GM18907 (cell line): ENCODE results near the gene ZNF423.
"Not testable (repeated sequence)": the region's sequence is repeated elsewhere in the genome, so short reads cannot be mapped to it uniquely, and the experiment has no call there.

Experiments used
- ATAC-seq: cut with Tn5 transposase; IDR thresholded peaks from one replicate; pipeline ENCODE4 v1.9.1; 2021; ENCODE audit warnings: mild to moderate bottlenecking, moderate library complexity; ENCODE audit not compliant: unreplicated experiment

Gene ZNF423

GRCh38 chr16:49699841-49700175 lies 156.1 kb downstream of the ZNF423 start:
- ATAC-seq = no peak

GRCh38 chr16:49698931-49699840 lies 156.7 kb downstream of the ZNF423 start:
- no peak for ATAC-seq

DNA sequence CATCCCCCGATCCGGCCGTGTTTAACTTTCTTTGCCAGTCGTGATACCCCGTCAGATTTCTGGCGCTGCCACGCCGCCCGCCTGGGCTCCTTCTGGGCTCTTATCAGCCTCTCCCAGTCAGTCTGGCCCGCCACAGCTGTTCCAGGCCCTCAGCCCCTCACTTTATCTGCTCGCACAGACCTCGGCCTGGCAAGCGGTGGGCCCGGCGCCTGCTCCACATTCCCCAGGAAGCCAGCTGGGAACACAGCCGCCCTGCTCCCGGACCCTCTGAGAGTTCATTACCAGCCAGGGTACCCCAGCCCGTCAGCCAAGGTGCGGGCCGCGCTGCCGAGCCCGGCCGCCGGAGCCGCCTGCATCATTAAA lies 157.5 kb downstream of the ZNF423 start:
- ATAC-seq = no peak

- no peak for ATAC-seq
These were observed 158.1 kb downstream of the ZNF423 start for GRCh38 chr16:49697631-49698452.

DNA sequence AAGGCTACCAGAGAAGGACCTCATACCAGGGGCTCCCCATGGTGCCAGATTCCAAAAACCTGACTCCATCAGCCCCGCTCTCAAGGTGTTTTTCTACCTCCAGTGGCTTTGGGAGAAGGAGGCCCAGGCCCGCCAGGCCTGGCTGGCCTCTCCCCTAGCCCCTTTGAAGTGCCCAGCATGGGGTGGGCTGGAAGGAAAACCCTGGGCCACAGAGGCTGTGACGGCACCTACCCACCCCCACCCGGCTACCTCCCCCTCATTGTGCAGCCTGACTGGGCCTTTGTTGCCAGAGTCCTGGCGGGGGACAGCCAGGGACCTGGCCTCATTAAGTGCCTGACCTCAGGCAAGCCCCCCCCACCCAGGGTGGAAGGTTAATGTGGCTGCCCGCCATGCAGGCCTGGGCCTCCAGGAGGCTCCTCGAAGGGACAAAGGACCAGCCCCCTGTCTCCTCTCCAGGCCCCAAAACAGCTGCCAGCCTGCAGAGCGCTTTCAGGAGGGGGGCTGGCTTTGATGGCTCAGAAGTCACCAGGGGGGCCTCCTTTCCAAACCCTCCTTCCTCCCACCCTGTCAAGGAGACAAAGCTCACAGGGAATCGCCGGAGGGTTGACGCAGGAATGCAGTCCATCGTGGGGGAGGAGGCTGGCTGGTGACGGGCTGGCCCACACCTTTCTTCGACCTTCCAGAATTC lies 159.4 kb downstream of the ZNF423 start:
- ATAC-seq = no peak

DNA sequence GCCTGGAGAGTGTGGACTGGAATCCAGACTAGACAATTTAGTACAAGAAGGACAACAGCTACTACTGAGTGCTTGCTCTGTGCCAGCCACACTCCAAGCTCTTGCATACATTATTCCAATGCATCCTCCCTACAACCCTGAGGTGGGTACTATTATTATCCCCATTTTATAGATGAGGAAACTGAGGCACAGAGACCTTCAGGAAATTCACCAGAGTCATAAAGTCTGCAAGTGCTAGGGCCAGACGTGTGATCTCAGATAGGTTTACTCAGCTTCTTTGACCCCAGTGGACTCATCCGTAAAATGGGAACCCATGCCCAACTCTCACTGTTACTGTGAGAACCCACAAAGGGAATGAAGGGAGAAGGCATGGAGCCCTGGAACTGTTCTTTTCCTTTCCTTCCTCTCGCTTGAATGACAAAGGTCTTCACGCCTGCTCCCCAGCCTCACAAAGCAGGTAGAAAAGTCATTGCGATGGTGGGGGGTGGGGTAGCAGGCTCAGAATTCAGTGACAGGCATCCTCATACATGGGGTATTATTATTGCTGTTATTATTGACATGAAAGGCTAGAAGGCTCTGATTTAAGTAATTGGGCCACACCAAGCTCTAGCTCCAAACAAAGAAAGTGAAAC lies 160.0 kb downstream of the ZNF423 start:
- no peak for ATAC-seq

DNA sequence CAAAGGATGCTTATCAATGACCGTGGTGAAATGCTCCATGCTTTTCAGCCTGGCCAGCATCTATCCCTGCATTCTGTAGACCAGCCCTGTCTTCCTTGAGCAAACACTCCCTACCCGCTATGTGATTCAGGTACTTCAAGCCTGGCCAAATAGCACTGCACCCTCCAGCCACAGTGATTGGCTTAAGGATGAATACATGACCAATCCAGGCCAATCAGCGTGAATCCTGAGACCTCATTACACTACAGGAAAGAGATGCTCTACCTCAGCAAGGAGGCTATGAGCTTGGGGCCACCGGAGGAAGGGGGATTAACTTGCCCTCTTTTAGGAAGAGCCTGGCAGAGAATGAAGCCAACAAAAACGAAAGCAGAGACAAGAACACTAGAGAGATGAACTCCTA lies 162.5 kb downstream of the ZNF423 start:
- ATAC-seq = no peak

- ATAC-seq = no peak
These were observed 165.1 kb downstream of the ZNF423 start for GRCh38 chr16:49690778-49691177.

DNA sequence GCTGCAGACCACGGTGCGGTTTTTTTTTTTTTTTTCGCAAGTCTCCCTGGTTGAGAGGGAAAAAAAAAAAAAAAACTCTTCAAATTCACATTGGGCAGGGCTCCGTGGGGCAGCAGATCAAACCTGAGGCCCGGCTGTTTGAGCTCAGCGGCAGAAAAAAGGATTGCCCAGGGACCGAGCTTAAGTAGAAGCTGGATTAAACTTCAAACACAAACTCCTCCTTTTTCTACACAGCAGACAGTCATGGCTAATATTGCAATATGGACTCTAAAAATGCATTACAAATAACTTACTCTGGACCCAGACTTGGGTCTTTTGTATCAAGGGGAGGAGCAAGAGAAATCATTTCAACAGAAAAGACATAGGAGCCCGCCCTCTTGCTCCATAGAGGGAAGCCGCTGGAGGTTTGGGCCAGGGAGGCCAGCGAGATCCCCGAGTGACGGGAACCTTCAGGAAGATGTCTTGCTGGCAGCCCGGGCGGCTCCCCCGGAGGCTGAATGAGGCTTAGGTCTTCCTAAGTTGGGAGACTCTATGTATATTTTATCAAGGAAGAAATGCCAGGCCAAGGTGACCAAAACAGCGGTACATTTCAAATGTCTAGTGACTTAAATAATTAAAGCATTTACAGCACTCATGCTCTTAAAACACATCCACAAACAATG lies 167.7 kb downstream of the ZNF423 start:
- ATAC-seq = no peak

GRCh38 chr16:49687476-49688002 lies 168.4 kb downstream of the ZNF423 start:
- ATAC-seq = no peak

DNA sequence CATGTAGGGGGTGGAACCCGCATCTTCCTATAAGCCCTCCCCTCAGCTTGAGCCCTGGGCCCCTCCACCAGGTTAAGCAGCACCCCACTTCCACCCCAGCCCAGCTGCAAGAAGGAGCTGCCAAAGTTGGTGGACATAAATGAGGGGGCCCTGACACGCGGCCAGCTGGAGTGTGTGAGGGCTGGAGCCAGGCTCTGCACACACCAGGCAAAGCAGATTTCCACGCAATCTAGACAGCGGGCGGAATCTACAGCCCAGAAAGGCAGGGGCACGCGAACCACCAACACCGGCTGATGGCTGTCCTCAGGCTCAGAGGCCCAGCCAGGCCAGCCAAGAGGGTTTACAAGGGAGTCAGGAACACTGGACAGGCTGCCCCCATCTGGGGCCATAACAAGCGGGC lies 171.2 kb downstream of the ZNF423 start:
- no peak for ATAC-seq

- ATAC-seq = no peak
These were observed 173.2 kb downstream of the ZNF423 start for GRCh38 chr16:49682577-49683165.

GRCh38 chr16:49681217-49681883 lies 174.6 kb downstream of the ZNF423 start:
- no peak for ATAC-seq

GRCh38 chr16:49679095-49679494 lies 176.8 kb downstream of the ZNF423 start:
- no peak for ATAC-seq

DNA sequence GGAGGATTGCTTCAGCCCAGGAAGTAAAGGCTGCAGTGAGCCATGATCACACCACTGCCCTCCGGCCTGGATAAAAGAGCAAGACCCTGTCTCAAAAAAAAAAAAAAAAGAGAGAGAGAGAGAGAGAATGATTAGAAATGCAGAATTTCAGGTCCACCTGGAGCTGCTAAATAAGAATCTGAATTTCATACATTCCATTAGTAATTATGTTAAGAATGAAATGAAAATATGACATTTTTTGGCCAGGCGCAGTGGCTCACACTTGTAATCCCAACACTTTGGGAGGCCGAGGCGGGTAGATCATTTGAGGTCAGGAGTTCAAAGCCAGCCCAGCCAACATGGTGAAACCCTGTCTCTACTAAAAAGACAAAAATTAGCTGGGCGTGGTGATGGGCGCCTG lies 178.3 kb downstream of the ZNF423 start:
- not testable (repeated sequence) for ATAC-seq

DNA sequence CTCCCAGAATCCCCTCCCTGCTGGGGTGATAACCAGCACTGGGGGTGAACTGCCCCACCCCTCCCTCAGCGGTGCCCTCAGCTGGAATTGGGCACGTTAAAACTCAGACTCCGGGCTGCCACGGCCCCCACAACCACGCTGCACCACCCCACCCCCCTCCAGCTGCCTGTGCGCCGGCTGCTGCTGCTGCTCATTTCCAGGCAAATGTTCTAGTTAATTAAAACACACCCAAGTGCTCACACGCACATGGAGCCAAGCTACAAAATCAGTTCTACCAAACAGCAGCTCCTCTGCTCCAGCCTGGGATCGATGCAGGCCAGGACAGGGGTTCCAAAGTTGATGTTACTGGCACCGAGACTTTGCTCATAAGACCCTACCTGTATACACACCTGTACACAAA lies 180.5 kb downstream of the ZNF423 start:
- no peak for ATAC-seq

GRCh38 chr16:49674990-49675389 lies 180.9 kb downstream of the ZNF423 start:
- ATAC-seq = no peak

- ATAC-seq = no peak
These were observed 181.5 kb downstream of the ZNF423 start for GRCh38 chr16:49674351-49674851.

GRCh38 chr16:49673442-49673841 lies 182.5 kb downstream of the ZNF423 start:
- ATAC-seq = no peak
